Neural cell (in vitro differentiated cells): Measurements from ENCODE around the gene WASF3. TPM values are rescaled to one million over a fixed set of nuclear protein-coding genes. Genes with fewer than 3 reads are reported as not detected.

Experiments used
- H2AFZ ChIP-seq: fragments of 200-600, 300-800 bp; sonication (generic), shearing (Covaris generic); 2 replicates; pipeline ENCODE4 v1.6.0; 2014; ENCODE audit warnings: low read depth, mild to moderate bottlenecking, antibody characterized with exemption, low read length, moderate library complexity
- H3F3A ChIP-seq: fragments of 200-600 bp; shearing (Covaris generic); 2 replicates; pipeline ENCODE4 v1.6.1; 2016; ENCODE audit warnings: mild to moderate bottlenecking, moderate library complexity, mixed read lengths, antibody characterized with exemption, low read length; ENCODE audit not compliant: insufficient read depth, poor library complexity, severe bottlenecking
- H3K27ac ChIP-seq: fragments of 200-600, 300-800 bp; sonication (generic), shearing (Covaris generic); 2 replicates; pipeline ENCODE4 v1.5.1; 2014; ENCODE audit warnings: mild to moderate bottlenecking, low read length, moderate library complexity
- H3K27me3 ChIP-seq: fragments of 300-800, 200-600 bp; sonication (generic), shearing (Covaris generic); 2 replicates; pipeline ENCODE4 v1.6.0; 2014; ENCODE audit warnings: mild to moderate bottlenecking, low read depth, low read length, moderate library complexity; ENCODE audit not compliant: insufficient read depth
- H3K36me3 ChIP-seq: fragments of 300-800, 200-600 bp; sonication (generic), shearing (Covaris generic); 2 replicates; pipeline ENCODE4 v1.5.1; 2014; ENCODE audit warnings: mild to moderate bottlenecking, antibody characterized with exemption, low read length, moderate library complexity; ENCODE audit not compliant: insufficient read depth
- H3K4me2 ChIP-seq: fragments of 300-800, 200-600 bp; sonication (generic), shearing (Covaris generic); 2 replicates; pipeline ENCODE4 v1.6.0; 2014; ENCODE audit warnings: mild to moderate bottlenecking, low read length
- H3K4me3 ChIP-seq: fragments of 300-800, 200-600 bp; sonication (generic), shearing (Covaris generic); 2 replicates; pipeline ENCODE4 v1.5.1; 2014; ENCODE audit warnings: mild to moderate bottlenecking, low read length, moderate library complexity
- H3K79me2 ChIP-seq: fragments of 200-600 bp; shearing (Covaris generic); replicated peaks from 2 replicates; pipeline ENCODE4 v1.6.0; 2014; ENCODE audit warnings: mild to moderate bottlenecking, low read length, moderate library complexity; ENCODE audit not compliant: insufficient read depth
- H3K9ac ChIP-seq: fragments of 300-800, 200-600 bp; sonication (generic), shearing (Covaris generic); 2 replicates; pipeline ENCODE4 v1.6.1; 2016; ENCODE audit warnings: mild to moderate bottlenecking, low read length, mixed read lengths
- H3K9me2 ChIP-seq: fragments of 200-600 bp; shearing (Covaris generic); 2 replicates; pipeline ENCODE4 v1.6.1; 2016; ENCODE audit warnings: mild to moderate bottlenecking, low read length, mixed read lengths; ENCODE audit not compliant: insufficient read depth
- H3K9me3 ChIP-seq: fragments of 200-600, 300-800 bp; sonication (generic), shearing (Covaris generic); 2 replicates; pipeline ENCODE4 v1.6.1; 2016; ENCODE audit warnings: mild to moderate bottlenecking, mixed run types, low read length, moderate library complexity, mixed read lengths
- H4K20me1 ChIP-seq: fragments of 200-600 bp; shearing (Covaris generic); 2 replicates; pipeline ENCODE4 v1.6.1; 2016; ENCODE audit warnings: mild to moderate bottlenecking, mixed run types; ENCODE audit not compliant: insufficient read depth
- EP300 ChIP-seq: fragments of 450-650 bp; conservative IDR thresholded peaks from 2 replicates; pipeline ENCODE4 v1.6.1; 2014; ENCODE audit warnings: antibody characterized with exemption, mild to moderate bottlenecking, moderate library complexity; ENCODE audit not compliant: poor library complexity, severe bottlenecking
- EZH2 ChIP-seq: fragments of 200-600, 300-800 bp; shearing (Covaris generic), sonication (generic); IDR thresholded peaks from 2 replicates; pipeline ENCODE4 v1.6.1; 2014; ENCODE audit warnings: antibody characterized with exemption, low read length, borderline replicate concordance, mild to moderate bottlenecking; ENCODE audit not compliant: insufficient read depth, poor library complexity, severe bottlenecking
- MXI1 ChIP-seq: fragments of 450-650 bp; conservative IDR thresholded peaks from 2 replicates; pipeline ENCODE4 v1.6.1; 2014; ENCODE audit warnings: antibody characterized with exemption, mild to moderate bottlenecking; ENCODE audit not compliant: poor library complexity, severe bottlenecking
- POLR2AphosphoS5 ChIP-seq: IDR thresholded peaks from 2 replicates; pipeline ENCODE4 v1.6.1; 2012
- RAD21 ChIP-seq: fragments of 450-650 bp; conservative IDR thresholded peaks from 2 replicates; pipeline ENCODE4 v1.6.1; 2014; ENCODE audit warnings: antibody characterized with exemption, mild to moderate bottlenecking, moderate library complexity
- SMC3 ChIP-seq: fragments of 450-650 bp; conservative IDR thresholded peaks from 2 replicates; pipeline ENCODE4 v1.6.1; 2014; ENCODE audit warnings: antibody characterized with exemption, mild to moderate bottlenecking, moderate library complexity; ENCODE audit not compliant: poor library complexity
- TAF1 ChIP-seq: IDR thresholded peaks from 2 replicates; pipeline ENCODE4 v1.6.1; 2012; ENCODE audit warnings: low read depth
- polyA plus RNA-seq: library from polyadenylated mRNA; depleted of rRNA; stranded (reverse); fragments of >200 nt; gene quantifications from 2 replicates; pipeline ENCODE4 v1.2.3, GENCODE V29; 2014
- TF ChIP-seq, protein P1 (sequence below): IDR thresholded peaks from 2 replicates; pipeline ENCODE4 v1.6.1; 2012; ENCODE audit warnings: borderline replicate concordance
- TF ChIP-seq, protein P2 (sequence below): fragments of 450-650 bp; IDR thresholded peaks from 2 replicates; pipeline ENCODE4 v1.5.1; 2014; ENCODE audit warnings: antibody characterized with exemption, mild to moderate bottlenecking, moderate library complexity; ENCODE audit not compliant: poor library complexity, severe bottlenecking

The WASF3 gene
- polyA plus RNA-seq, 1 donor from 2014 or later, result 44.5 TPM

DNA sequence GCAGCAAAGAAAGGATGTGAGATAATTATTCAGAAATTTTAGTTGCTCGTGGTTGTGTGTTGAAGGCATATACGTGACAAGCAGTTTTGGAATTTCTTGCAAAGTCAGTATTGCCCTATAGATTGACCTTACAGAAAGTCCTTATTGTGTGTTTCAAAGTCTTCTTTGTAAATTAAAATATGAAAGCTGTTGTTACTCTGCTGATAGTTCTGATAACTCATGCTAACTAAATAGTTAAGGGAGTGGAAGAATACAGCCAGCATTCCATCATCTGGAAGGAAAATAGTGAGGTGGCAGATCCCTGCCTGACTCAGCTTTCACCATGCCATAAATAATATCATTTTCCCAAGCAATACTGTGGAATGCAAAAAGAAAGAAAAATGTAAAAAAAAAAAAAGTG is 27.2 kb downstream of the WASF3 start:
- no peaks in the 10 kb centered on the region for H3K9me3 ChIP-seq
- peaks cover 65% of the 10 kb centered on the region for H3K79me2 ChIP-seq
- H3K9me2 ChIP-seq, result no peaks in the 10 kb centered on the region
- no peak overlapping the region for H3K9ac ChIP-seq
- H2AFZ ChIP-seq, result no peak overlapping the region
- H3K27ac ChIP-seq, result no peak overlapping the region
- no peaks in the 10 kb centered on the region for H3K27me3 ChIP-seq
- H3K4me2 ChIP-seq, result no peak overlapping the region
- H3F3A ChIP-seq, result no peaks in the 10 kb centered on the region
- H3K4me3 ChIP-seq, result no peak overlapping the region
- no peaks in the 10 kb centered on the region for H4K20me1 ChIP-seq
- TF ChIP-seq TAF1, result no peak
- no peaks in the 10 kb centered on the region for H3K36me3 ChIP-seq

DNA sequence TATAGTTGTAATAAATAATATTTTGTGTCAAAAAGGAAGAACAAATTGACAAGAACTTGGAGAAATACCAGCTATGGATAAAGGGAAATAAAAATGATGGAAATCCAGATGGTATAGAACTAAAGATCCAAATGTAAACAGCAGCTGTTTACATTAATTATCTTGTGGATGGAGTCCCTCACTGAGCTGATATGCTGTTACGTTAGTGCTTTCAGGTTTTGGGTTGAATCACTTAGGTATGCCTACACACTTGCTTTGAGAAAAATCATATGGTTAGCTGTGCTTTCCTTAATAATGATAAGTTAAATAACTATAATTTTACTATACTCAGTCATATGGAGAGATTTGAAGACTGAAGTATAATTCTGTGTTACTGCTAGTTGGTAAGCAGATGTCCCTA is 27.7 kb downstream of the WASF3 start:
- peaks cover 62% of the 10 kb centered on the region for H3K79me2 ChIP-seq

DNA sequence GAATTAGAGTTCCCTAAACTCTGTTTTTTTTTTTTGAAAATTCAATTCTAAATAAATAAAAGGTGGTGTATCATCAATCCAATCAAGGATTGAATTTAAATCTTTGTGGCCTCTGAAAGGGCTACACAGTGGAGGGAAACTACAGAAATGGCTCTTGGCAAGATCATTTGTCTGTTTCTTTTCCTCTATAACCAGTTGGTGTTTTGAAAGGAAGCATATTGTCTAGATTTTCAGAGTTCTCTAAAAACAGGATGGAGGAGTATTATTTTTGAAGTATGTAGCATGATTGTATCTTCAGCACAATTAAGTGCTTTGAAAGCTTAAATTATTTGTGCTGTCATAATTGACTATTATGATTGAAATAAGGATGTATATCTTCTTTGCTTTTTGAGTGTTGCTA is 29.8 kb downstream of the WASF3 start:
- no peak overlapping the region for H3K4me2 ChIP-seq
- H3K36me3 ChIP-seq, result no peaks in the 10 kb centered on the region
- H3K79me2 ChIP-seq, result peaks cover 70% of the 10 kb centered on the region
- H3K9ac ChIP-seq, result no peak overlapping the region
- no peak overlapping the region for H2AFZ ChIP-seq
- no peak overlapping the region for H3K27ac ChIP-seq
- no peak overlapping the region for H3K4me3 ChIP-seq
- H4K20me1 ChIP-seq, result no peaks in the 10 kb centered on the region
- H3F3A ChIP-seq, result no peaks in the 10 kb centered on the region
- no peaks in the 10 kb centered on the region for H3K9me2 ChIP-seq
- H3K27me3 ChIP-seq, result no peaks in the 10 kb centered on the region
- no peaks in the 10 kb centered on the region for H3K9me3 ChIP-seq
- TF ChIP-seq, protein P1, sequence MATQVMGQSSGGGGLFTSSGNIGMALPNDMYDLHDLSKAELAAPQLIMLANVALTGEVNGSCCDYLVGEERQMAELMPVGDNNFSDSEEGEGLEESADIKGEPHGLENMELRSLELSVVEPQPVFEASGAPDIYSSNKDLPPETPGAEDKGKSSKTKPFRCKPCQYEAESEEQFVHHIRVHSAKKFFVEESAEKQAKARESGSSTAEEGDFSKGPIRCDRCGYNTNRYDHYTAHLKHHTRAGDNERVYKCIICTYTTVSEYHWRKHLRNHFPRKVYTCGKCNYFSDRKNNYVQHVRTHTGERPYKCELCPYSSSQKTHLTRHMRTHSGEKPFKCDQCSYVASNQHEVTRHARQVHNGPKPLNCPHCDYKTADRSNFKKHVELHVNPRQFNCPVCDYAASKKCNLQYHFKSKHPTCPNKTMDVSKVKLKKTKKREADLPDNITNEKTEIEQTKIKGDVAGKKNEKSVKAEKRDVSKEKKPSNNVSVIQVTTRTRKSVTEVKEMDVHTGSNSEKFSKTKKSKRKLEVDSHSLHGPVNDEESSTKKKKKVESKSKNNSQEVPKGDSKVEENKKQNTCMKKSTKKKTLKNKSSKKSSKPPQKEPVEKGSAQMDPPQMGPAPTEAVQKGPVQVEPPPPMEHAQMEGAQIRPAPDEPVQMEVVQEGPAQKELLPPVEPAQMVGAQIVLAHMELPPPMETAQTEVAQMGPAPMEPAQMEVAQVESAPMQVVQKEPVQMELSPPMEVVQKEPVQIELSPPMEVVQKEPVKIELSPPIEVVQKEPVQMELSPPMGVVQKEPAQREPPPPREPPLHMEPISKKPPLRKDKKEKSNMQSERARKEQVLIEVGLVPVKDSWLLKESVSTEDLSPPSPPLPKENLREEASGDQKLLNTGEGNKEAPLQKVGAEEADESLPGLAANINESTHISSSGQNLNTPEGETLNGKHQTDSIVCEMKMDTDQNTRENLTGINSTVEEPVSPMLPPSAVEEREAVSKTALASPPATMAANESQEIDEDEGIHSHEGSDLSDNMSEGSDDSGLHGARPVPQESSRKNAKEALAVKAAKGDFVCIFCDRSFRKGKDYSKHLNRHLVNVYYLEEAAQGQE, result no peak
- TF ChIP-seq POLR2AphosphoS5 (no peak), MXI1 (no peak), EP300 (no peak), EZH2 (no peak)

More for the DNA sequence above, 27.7 kb downstream of the WASF3 start:
- no peaks in the 10 kb centered on the region for H3F3A ChIP-seq
- no peak overlapping the region for H3K27ac ChIP-seq
- no peak overlapping the region for H3K9ac ChIP-seq
- H3K36me3 ChIP-seq, result no peaks in the 10 kb centered on the region
- no peak overlapping the region for H3K4me2 ChIP-seq
- no peaks in the 10 kb centered on the region for H3K9me3 ChIP-seq
- no peaks in the 10 kb centered on the region for H3K27me3 ChIP-seq
- no peak overlapping the region for H3K4me3 ChIP-seq
- no peak for TF ChIP-seq POLR2AphosphoS5
- no peak for TF ChIP-seq MXI1
- TF ChIP-seq EZH2, result no peak
- no peak for TF ChIP-seq TAF1
- TF ChIP-seq, protein P1, result no peak
- TF ChIP-seq EP300, result no peak
- no peak for TF ChIP-seq RAD21
- TF ChIP-seq, protein P2, sequence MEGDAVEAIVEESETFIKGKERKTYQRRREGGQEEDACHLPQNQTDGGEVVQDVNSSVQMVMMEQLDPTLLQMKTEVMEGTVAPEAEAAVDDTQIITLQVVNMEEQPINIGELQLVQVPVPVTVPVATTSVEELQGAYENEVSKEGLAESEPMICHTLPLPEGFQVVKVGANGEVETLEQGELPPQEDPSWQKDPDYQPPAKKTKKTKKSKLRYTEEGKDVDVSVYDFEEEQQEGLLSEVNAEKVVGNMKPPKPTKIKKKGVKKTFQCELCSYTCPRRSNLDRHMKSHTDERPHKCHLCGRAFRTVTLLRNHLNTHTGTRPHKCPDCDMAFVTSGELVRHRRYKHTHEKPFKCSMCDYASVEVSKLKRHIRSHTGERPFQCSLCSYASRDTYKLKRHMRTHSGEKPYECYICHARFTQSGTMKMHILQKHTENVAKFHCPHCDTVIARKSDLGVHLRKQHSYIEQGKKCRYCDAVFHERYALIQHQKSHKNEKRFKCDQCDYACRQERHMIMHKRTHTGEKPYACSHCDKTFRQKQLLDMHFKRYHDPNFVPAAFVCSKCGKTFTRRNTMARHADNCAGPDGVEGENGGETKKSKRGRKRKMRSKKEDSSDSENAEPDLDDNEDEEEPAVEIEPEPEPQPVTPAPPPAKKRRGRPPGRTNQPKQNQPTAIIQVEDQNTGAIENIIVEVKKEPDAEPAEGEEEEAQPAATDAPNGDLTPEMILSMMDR, result no peak
- no peak for TF ChIP-seq SMC3
- no peaks in the 10 kb centered on the region for H3K9me2 ChIP-seq
- no peak overlapping the region for H2AFZ ChIP-seq
- no peaks in the 10 kb centered on the region for H4K20me1 ChIP-seq
